Common myeloid progenitor, CD34-positive (primary cell): ENCODE data around the gene ARID4B.
A peak's percentile ranks its signal among the peaks of the same experiment; 100 is the strongest.
"Not testable (repeated sequence)": the region's sequence is repeated elsewhere in the genome, so short reads cannot be mapped to it uniquely, and the experiment has no call there.

Experiments
- CTCF ChIA-PET: fragments of 350-600 bp; sonication (Branson Sonifier 250); formaldehyde crosslinking; loops from one replicate; lab custom pipeline; 2021; ENCODE audit warnings: antibody characterized with exemption; lab: Charles Lee
- POLR2A ChIA-PET: fragments of 350-600 bp; sonication (Branson Sonifier 250); formaldehyde crosslinking; loops from one replicate; lab custom pipeline; 2021; ENCODE audit warnings: antibody characterized with exemption; lab: Charles Lee
- DNase-seq, 3 donors: peaks; one replicate each; pipeline versions ENCODE4 v3.0.0 to v3.0.0-alpha.2; 2013
- H3K27ac ChIP-seq, 2 experiments: 1 replicate in 1 of 2; 2 replicates in 1 of 2; pipeline ENCODE4 v1.7.0; 2013; ENCODE audit warnings: inconsistent platforms in 2 of 2, low read length in 2 of 2, mild to moderate bottlenecking in 2 of 2, low read depth in 1 of 2, moderate library complexity in 1 of 2; ENCODE audit not compliant: severe bottlenecking in 2 of 2, insufficient read depth in 1 of 2, poor library complexity in 1 of 2
- H3K27me3 ChIP-seq, 5 experiments: replicated peaks in 2 of 5; 1 replicate in 3 of 5; 2 replicates in 2 of 5; pipeline versions ENCODE4 v1.6.1 to v1.7.0; 2013; ENCODE audit warnings: low read length in 4 of 5, mild to moderate bottlenecking in 2 of 5, moderate library complexity in 2 of 5, inconsistent platforms in 1 of 5; ENCODE audit not compliant: insufficient read depth in 5 of 5, control insufficient read depth in 4 of 5
- H3K36me3 ChIP-seq, 4 experiments: 1 replicate in 2 of 4; 2 replicates in 2 of 4; pipeline versions ENCODE4 v1.6.1 to v1.7.0; 2013; ENCODE audit warnings: low read length in 3 of 4, control low read depth in 1 of 4, mild to moderate bottlenecking in 1 of 4; ENCODE audit not compliant: control insufficient read depth in 4 of 4, insufficient read depth in 4 of 4
- H3K4me1 ChIP-seq, 4 experiments: 1 replicate in 3 of 4; 2 replicates in 1 of 4; pipeline versions ENCODE4 v1.6.1 to v1.7.1; 2013; ENCODE audit warnings: low read length in 3 of 4, mild to moderate bottlenecking in 3 of 4, control low read depth in 1 of 4, inconsistent platforms in 1 of 4, moderate library complexity in 1 of 4; ENCODE audit not compliant: control insufficient read depth in 4 of 4, insufficient read depth in 4 of 4; ENCODE audit errors: control extremely low read depth in 1 of 4
- H3K4me3 ChIP-seq, 7 experiments: 1 replicate in 4 of 7; 2 replicates in 3 of 7; pipeline versions ENCODE4 v1.5.1 to v1.7.0; 2013; ENCODE audit warnings: mild to moderate bottlenecking in 7 of 7, low read length in 6 of 7, moderate library complexity in 6 of 7, inconsistent platforms in 2 of 7, low read depth in 2 of 7, control low read depth in 1 of 7; ENCODE audit not compliant: insufficient read depth in 4 of 7, control insufficient read depth in 1 of 7; ENCODE audit errors: extremely low read depth in 1 of 7
- H3K9me3 ChIP-seq, 5 experiments: 1 replicate in 4 of 5; 2 replicates in 1 of 5; pipeline versions ENCODE4 v1.6.1 to v1.7.1; 2013; ENCODE audit warnings: low read length in 4 of 5, mild to moderate bottlenecking in 2 of 5, inconsistent platforms in 1 of 5, low read depth in 1 of 5, moderate library complexity in 1 of 5; ENCODE audit not compliant: control insufficient read depth in 4 of 5, insufficient read depth in 2 of 5; ENCODE audit errors: control extremely low read depth in 1 of 5
- WGBS: methylation state at CpG from one replicate; pipeline ENCODE4 v1.1.5; 2013; ENCODE audit not compliant: insufficient coverage; 5-methylcytosine and 5-hydroxymethylcytosine counted together

Gene ARID4B

GRCh38 chr1:235366286-235366685, 38.3 kb upstream of the ARID4B start:
- Histone ChIP-seq H3K27ac (peak overlapping the region in 1 of 2 experiments; percentile 85), H3K9me3 (no peaks in the 10 kb centered on the region), H3K36me3 (peaks cover 0 to 3% (median 0%) of the 10 kb centered on the region in 4 experiments), H3K4me1 (peaks cover 4 to 11% (median 8%) of the 10 kb centered on the region in 4 experiments), H3K27me3 (no peaks in the 10 kb centered on the region), H3K4me3 (peak overlapping the region in 1 of 7 experiments; percentile 99)
- WGBS = 100% methylated on average over 1 of the region's 5 CpGs
- no peak for DNase-seq
- ChIA-PET POLR2A (no interaction called here), CTCF (no interaction called here)

- WGBS = 100% methylated on average over 4 of the region's 9 CpGs
- H3K36me3 ChIP-seq, H3K9me3 ChIP-seq, H3K27me3 ChIP-seq, DNase-seq, H3K27ac ChIP-seq, POLR2A ChIA-PET, CTCF ChIA-PET, H3K4me3 ChIP-seq: not testable (repeated sequence)
- H3K4me1 ChIP-seq = peaks cover 4 to 11% (median 8%) of the 10 kb centered on the region in 4 experiments
These were observed 36.2 kb upstream of the ARID4B start for GRCh38 chr1:235364189-235364588.

GRCh38 chr1:235358899-235359298, 30.9 kb upstream of the ARID4B start:
- Histone ChIP-seq H3K4me1 (no peaks in the 10 kb centered on the region), H3K4me3 (no peak overlapping the region), H3K9me3 (no peaks in the 10 kb centered on the region), H3K27ac (no peak overlapping the region), H3K27me3 (no peaks in the 10 kb centered on the region), H3K36me3 (no peaks in the 10 kb centered on the region)
- CTCF ChIA-PET = interaction anchor here (1.2 to 1.6 kb wide), 2 partner anchors 13 to 21 kb away, joined by 3 to 5 read pairs; no protein-coding TSS in a partner anchor
- POLR2A ChIA-PET = no interaction called here
- 100% methylated on average over 2 of the region's 3 CpGs for WGBS
- DNase-seq = no peak

- CTCF ChIA-PET = interaction anchor here (0.9 to 1.6 kb wide), 3 partner anchors 14 to 25 kb away, joined by 3 to 5 read pairs (median 3); no protein-coding TSS in a partner anchor
These were observed 29.8 kb upstream of the ARID4B start for GRCh38 chr1:235357485-235358373.

GRCh38 chr1:235351898-235352297, 23.9 kb upstream of the ARID4B start:
- no peak overlapping the region for H3K27ac ChIP-seq
- ChIA-PET CTCF (no interaction called here), POLR2A (no interaction called here)
- no peaks in the 10 kb centered on the region for H3K27me3 ChIP-seq
- H3K36me3 ChIP-seq = no peaks in the 10 kb centered on the region
- WGBS = 100% methylated on average over 2 of the region's 3 CpGs
- DNase-seq = no peak
- H3K9me3 ChIP-seq = no peaks in the 10 kb centered on the region
- H3K4me1 ChIP-seq = no peaks in the 10 kb centered on the region
- H3K4me3 ChIP-seq = no peak overlapping the region

More at GRCh38 chr1:235357485-235358373, 29.8 kb upstream of the ARID4B start:
- POLR2A ChIA-PET = interaction anchor here (0.6 kb wide), 1 partner anchor 9 kb away, joined by 6 read pairs; the partner anchor contains the start of gene TBCE
- Histone ChIP-seq H3K9me3 (no peaks in the 10 kb centered on the region), H3K4me1 (no peaks in the 10 kb centered on the region), H3K27ac (no peak overlapping the region), H3K27me3 (no peaks in the 10 kb centered on the region), H3K36me3 (no peaks in the 10 kb centered on the region), H3K4me3 (no peak overlapping the region)
- 90% methylated on average over 8 of the region's 11 CpGs for WGBS
- DNase-seq = no peak

- H3K4me1 ChIP-seq = no peaks in the 10 kb centered on the region
- no peak for DNase-seq
- no peaks in the 10 kb centered on the region for H3K27me3 ChIP-seq
- POLR2A ChIA-PET = no interaction called here
- 100% methylated on average over 3 of the region's 3 CpGs for WGBS
- H3K27ac ChIP-seq = no peak overlapping the region
- no peak overlapping the region for H3K4me3 ChIP-seq
- no peaks in the 10 kb centered on the region for H3K9me3 ChIP-seq
- CTCF ChIA-PET = no interaction called here
- no peaks in the 10 kb centered on the region for H3K36me3 ChIP-seq
These were observed 23.5 kb upstream of the ARID4B start for GRCh38 chr1:235351441-235351840.

- POLR2A ChIA-PET = no interaction called here
- Histone ChIP-seq H3K27me3 (no peaks in the 10 kb centered on the region), H3K4me1 (no peaks in the 10 kb centered on the region), H3K27ac (no peak overlapping the region), H3K4me3 (no peak overlapping the region), H3K36me3 (peaks cover 3 to 31% (median 14%) of the 10 kb centered on the region in 4 experiments), H3K9me3 (no peaks in the 10 kb centered on the region)
- no CpG with 5 or more reads among the region's 5 CpGs for WGBS
- DNase-seq = no peak
- CTCF ChIA-PET = interaction anchor here (1.2 kb wide), 1 partner anchor 10 kb away, joined by 3 read pairs; no protein-coding TSS in a partner anchor
These were observed 15.7 kb upstream of the ARID4B start for GRCh38 chr1:235343726-235344125.
